IMR-90 (cell line): ENCODE results near the gene CPSF4L. TPM values are rescaled to one million over a fixed set of nuclear protein-coding genes. Genes with fewer than 3 reads are reported as not detected.
A peak's percentile ranks its signal among the peaks of the same experiment; 100 is the strongest.

Source experiments
- ATAC-seq: fragments of 200-7000 bp; cut with Tn5 transposase; 2 replicates; pipeline ENCODE4 v1.9.1; 2020; ENCODE audit warnings: low read depth, mild to moderate bottlenecking, moderate library complexity
- Bru-seq: library from RNA; stranded (reverse); fragments of 400-500 nt; gene quantifications from one replicate; lab custom pipeline; 2021; lab: Mats Ljungman, UMichigan
- BruChase-seq, 2 experiments: library from RNA; stranded (reverse); fragments of 400-500 nt; gene quantifications; one replicate each; lab custom pipeline; 2021; lab: Mats Ljungman, UMichigan
- BruUV-seq: library from RNA; stranded (reverse); fragments of 400-500 nt; replicated peaks from 2 replicates; lab custom pipeline; 2021; lab: Mats Ljungman, UMichigan
- CTCF ChIA-PET: fragments of 300-600 bp; formaldehyde crosslinking; extraction: SDS; loops from one replicate; lab custom pipeline; 2021; ENCODE audit warnings: antibody characterized with exemption; lab: Yijun Ruan, JAX
- POLR2A ChIA-PET: fragments of 300-600 bp; sonication (Branson Sonifier 250); formaldehyde crosslinking; loops from one replicate; lab custom pipeline; 2022; ENCODE audit warnings: antibody characterized with exemption; ENCODE audit not compliant: unreplicated experiment; lab: Charles Lee
- DNase-seq: peaks from one replicate; pipeline ENCODE4 v3.0.0; 2013
- H2AFZ ChIP-seq: replicated peaks from 2 replicates; pipeline ENCODE3; 2013; ENCODE audit warnings: low read length, mild to moderate bottlenecking; ENCODE audit not compliant: poor library complexity
- H2AK5ac ChIP-seq: 2 replicates; pipeline ENCODE4 v1.6.1; 2013; ENCODE audit warnings: low read depth, low read length, inconsistent platforms
- H2AK9ac ChIP-seq: replicated peaks from 2 replicates; pipeline ENCODE3; 2013; ENCODE audit warnings: mild to moderate bottlenecking, low read depth, low read length, moderate library complexity; ENCODE audit not compliant: poor library complexity
- H2BK120ac ChIP-seq: 2 replicates; pipeline ENCODE4 v1.6.1; 2013; ENCODE audit warnings: low read depth, low read length, inconsistent platforms
- H2BK15ac ChIP-seq: 3 replicates; pipeline ENCODE4 v1.6.1; 2013; ENCODE audit warnings: low read depth, low read length, inconsistent platforms
- H2BK20ac ChIP-seq: 2 replicates; pipeline ENCODE4 v1.6.1; 2013; ENCODE audit warnings: low read depth, mild to moderate bottlenecking, inconsistent platforms, low read length, moderate library complexity
- H2BK5ac ChIP-seq: 2 replicates; pipeline ENCODE4 v1.6.1; 2013; ENCODE audit warnings: mild to moderate bottlenecking, low read depth, low read length, inconsistent platforms; ENCODE audit not compliant: poor library complexity, severe bottlenecking
- H3K14ac ChIP-seq: replicated peaks from 2 replicates; pipeline ENCODE4 v1.6.1; 2013; ENCODE audit warnings: low read depth, low read length, inconsistent platforms
- H3K18ac ChIP-seq: 2 replicates; pipeline ENCODE4 v1.6.1; 2013; ENCODE audit warnings: low read depth, low read length, control low read depth
- H3K23ac ChIP-seq: 2 replicates; pipeline ENCODE4 v1.6.1; 2013; ENCODE audit warnings: low read depth, low read length, inconsistent platforms
- H3K27ac ChIP-seq: 2 replicates; pipeline ENCODE4 v1.5.1; 2013; ENCODE audit warnings: mild to moderate bottlenecking, control low read depth, low read length; ENCODE audit not compliant: insufficient read depth
- H3K27me3 ChIP-seq: 2 replicates; pipeline ENCODE4 v1.6.1; 2013; ENCODE audit warnings: low read length; ENCODE audit not compliant: control insufficient read depth, insufficient read depth
- H3K36me3 ChIP-seq: 2 replicates; pipeline ENCODE4 v1.6.1; 2013; ENCODE audit warnings: low read length, mixed read lengths; ENCODE audit not compliant: control insufficient read depth, insufficient read depth
- H3K4ac ChIP-seq: 2 replicates; pipeline ENCODE4 v1.6.1; 2013; ENCODE audit warnings: low read depth, low read length, inconsistent platforms
- H3K4me1 ChIP-seq: 2 replicates; pipeline ENCODE4 v1.6.1; 2013; ENCODE audit warnings: low read length, mixed read lengths; ENCODE audit not compliant: control insufficient read depth, insufficient read depth
- H3K4me2 ChIP-seq: 2 replicates; pipeline ENCODE4 v1.6.1; 2013; ENCODE audit warnings: low read depth, mild to moderate bottlenecking, control low read depth, low read length, moderate library complexity
- H3K4me3 ChIP-seq: 2 replicates; pipeline ENCODE4 v1.5.1; 2013; ENCODE audit warnings: low read depth, mild to moderate bottlenecking, control low read depth, low read length, moderate library complexity; ENCODE audit not compliant: insufficient read depth
- H3K56ac ChIP-seq: 2 replicates; pipeline ENCODE4 v1.6.1; 2013; ENCODE audit warnings: low read length, inconsistent platforms; ENCODE audit not compliant: insufficient read depth; ENCODE audit errors: extremely low read depth
- H3K79me1 ChIP-seq, 2 experiments: 2 replicates each; pipeline ENCODE4 v1.6.1; 2013; ENCODE audit warnings: low read length in 2 of 2, inconsistent platforms in 1 of 2, low read depth in 1 of 2
- H3K9ac ChIP-seq: 2 replicates; pipeline ENCODE4 v1.6.1; 2013; ENCODE audit warnings: low read depth, low read length, control low read depth
- H3K9me1 ChIP-seq: 2 replicates; pipeline ENCODE4 v1.6.1; 2013; ENCODE audit warnings: low read length, inconsistent platforms; ENCODE audit not compliant: insufficient read depth
- H3K9me3 ChIP-seq: 2 replicates; pipeline ENCODE4 v1.6.1; 2013; ENCODE audit warnings: low read length; ENCODE audit not compliant: control insufficient read depth, insufficient read depth
- H4K20me1 ChIP-seq: 2 replicates; pipeline ENCODE4 v1.6.1; 2013; ENCODE audit warnings: low read length, inconsistent platforms; ENCODE audit not compliant: insufficient read depth
- H4K5ac ChIP-seq: 2 replicates; pipeline ENCODE4 v1.6.1; 2013; ENCODE audit warnings: mild to moderate bottlenecking, low read depth, low read length, control low read depth
- H4K8ac ChIP-seq, 2 experiments: 2 replicates each; pipeline ENCODE4 v1.6.1; 2013; ENCODE audit warnings: low read depth in 2 of 2, low read length in 2 of 2, control low read depth in 1 of 2, inconsistent platforms in 1 of 2
- H4K91ac ChIP-seq: 2 replicates; pipeline ENCODE4 v1.6.1; 2013; ENCODE audit warnings: low read depth, low read length, inconsistent platforms; ENCODE audit not compliant: insufficient read depth
- SMC3 ChIP-seq: fragments of 150-350 bp; IDR thresholded peaks from 2 replicates; pipeline ENCODE4 v1.6.1; 2016; ENCODE audit warnings: low read depth, mild to moderate bottlenecking, antibody characterized with exemption, low read length, moderate library complexity
- WGBS, 2 experiments: methylation state at CpG; one replicate each; pipeline versions ENCODE4 v1.1.5 to v1.1.7; 2013; ENCODE audit warnings: missing lambda C conversion rate in 2 of 2; ENCODE audit not compliant: insufficient read length in 1 of 2; ENCODE audit errors: extremely low coverage in 2 of 2; 5-methylcytosine and 5-hydroxymethylcytosine counted together
- dilution Hi-C: fragments of 300-500 bp; cut with HindIII; formaldehyde crosslinking; loops from one replicate; pipeline ENCODE4 v1.14.3; 2018; ENCODE audit warnings: low sequenced_read_pairs; ENCODE audit not compliant: unreplicated experiment
- in situ Hi-C: fragments of 300-500 bp; cut with MboI; formaldehyde crosslinking; loops from 3 replicates; pipeline ENCODE4 v1.14.3; 2019; ENCODE audit warnings: low sequenced_read_pairs, inconsistent platforms, mixed read lengths
- intact Hi-C: fragments of 100-400 bp; cut with micrococcal nuclease; formaldehyde crosslinking; loops from 2 replicates; pipeline ENCODE4 v1.10.0; 2022
- long read RNA-seq: library from polyadenylated mRNA; unstranded; transcript quantifications from one replicate; pipeline ENCODE4 v2.0.0, GENCODE V29; 2021; ENCODE audit not compliant: unreplicated experiment
- polyA plus RNA-seq, 3 experiments: library from polyadenylated mRNA; depleted of rRNA; stranded (reverse); fragments of >200 nt; gene quantifications; 2 replicates each; pipeline ENCODE4 v1.2.3, GENCODE V29; 2012; ENCODE audit warnings: low replicate concordance in 1 of 3
- total RNA-seq: library from RNA; depleted of rRNA; stranded (reverse); fragments of >200 nt; gene quantifications from 2 replicates; pipeline ENCODE4 v1.2.3, GENCODE V29; 2012; rRNA removed

CPSF4L gene
- total RNA-seq (not detected in 2 replicates), polyA plus RNA-seq (2012; rRNA removed) (not detected in 2 replicates), Bru-seq, nascent RNA (percentile 32 among the genes with signal in this experiment), BruChase-seq, experiment 1, labeled RNA remaining after a 6-hour chase (percentile 33 among the genes with signal in this experiment), BruChase-seq, experiment 2, labeled RNA remaining after a 2-hour chase (percentile 35 among the genes with signal in this experiment)
- not detected in 2 replicates for polyA plus RNA-seq (2012; cell fraction: cytosol; rRNA removed)
- not detected in 2 replicates for polyA plus RNA-seq (2012; cell fraction: nucleus; rRNA removed; ENCODE audit: low replicate concordance)
- long read RNA-seq, result 0 reads

- WGBS, 2 experiments, result 100% methylated on average over 1 of the region's 9 CpGs; no CpG with 5 or more reads in 1 of the 2 experiments
- H2BK5ac ChIP-seq, result no peak within 1 kb of the TSS
- H3K27ac ChIP-seq, result no peak within 1 kb of the TSS
- ChIA-PET CTCF (interaction anchor here (0.9 kb wide), 1 partner anchor 108 kb away, joined by 3 read pairs; no protein-coding TSS in a partner anchor), POLR2A (no interaction called here)
- no peak within 1 kb of the TSS for H3K56ac ChIP-seq
- DNase-seq (no peak), ATAC-seq (no peak)
- no peak within 1 kb of the TSS for H3K18ac ChIP-seq
- H4K20me1 ChIP-seq, result no peaks in the 10 kb centered on the region
- H2BK120ac ChIP-seq, result no peak within 1 kb of the TSS
- H2BK15ac ChIP-seq, result no peak within 1 kb of the TSS
- in situ Hi-C loops (loop anchor here (25.0 kb wide), 2 partner anchors 276 to 926 kb away; no protein-coding TSS in a partner anchor), intact Hi-C loops (no loop called here), dilution Hi-C loops (no loop called here)
- H3K4me1 ChIP-seq, result no peaks in the 10 kb centered on the region
- H3K23ac ChIP-seq, result no peak within 1 kb of the TSS
- H3K36me3 ChIP-seq, result no peaks in the 10 kb centered on the region
- H3K27me3 ChIP-seq, result no peaks in the 10 kb centered on the region
- no peak within 1 kb of the TSS for H3K4me3 ChIP-seq
- no TSS peak for BruUV-seq
- H4K5ac ChIP-seq, result no peak within 1 kb of the TSS; the same call in 1 of the 2 replicates
- H4K91ac ChIP-seq, result no peak within 1 kb of the TSS
- H2AK9ac ChIP-seq, result no peak within 1 kb of the TSS
- H4K8ac ChIP-seq, result 0 out of 4 replicates have a peak within 1 kb of the TSS, but pooled peaks of 1 of the 2 experiments have one; percentile 19
- peaks cover 3% of the 10 kb centered on the region; the same call in 1 of the 2 replicates for H3K9me1 ChIP-seq
- H3K9ac ChIP-seq, result no peak within 1 kb of the TSS
- H2AK5ac ChIP-seq, result no peak within 1 kb of the TSS
- H3K14ac ChIP-seq, result no peak within 1 kb of the TSS
- no peak within 1 kb of the TSS for H2BK20ac ChIP-seq
- H3K4ac ChIP-seq, result no peak within 1 kb of the TSS; the same call in 1 of the 2 replicates
- no peaks in the 10 kb centered on the region for H3K79me1 ChIP-seq
- H3K4me2 ChIP-seq, result no peak within 1 kb of the TSS
- peak within 1 kb of the TSS; percentile 68 for H2AFZ ChIP-seq
- TF ChIP-seq SMC3, result no peak
- no peaks in the 10 kb centered on the region for H3K9me3 ChIP-seq
Observed at GRCh38 chr17:73261617-73261951, at the start of gene CPSF4L. CPSF4L (minus strand) TSS chr17:73261880; CDS start chr17:73261818, 62 bp downstream.
